Measurements from ENCODE around the gene GPR158.

The GPR158 gene

GRCh38 chr10:25405871-25406270 is 231.1 kb downstream of the GPR158 start:
- no peak for DNase-seq

GRCh38 chr10:25417611-25418010 is 242.8 kb downstream of the GPR158 start:
- DNase-seq: no peak

- no peak for DNase-seq
Measured at GRCh38 chr10:25425776-25426175, 251.0 kb downstream of the GPR158 start.

DNA sequence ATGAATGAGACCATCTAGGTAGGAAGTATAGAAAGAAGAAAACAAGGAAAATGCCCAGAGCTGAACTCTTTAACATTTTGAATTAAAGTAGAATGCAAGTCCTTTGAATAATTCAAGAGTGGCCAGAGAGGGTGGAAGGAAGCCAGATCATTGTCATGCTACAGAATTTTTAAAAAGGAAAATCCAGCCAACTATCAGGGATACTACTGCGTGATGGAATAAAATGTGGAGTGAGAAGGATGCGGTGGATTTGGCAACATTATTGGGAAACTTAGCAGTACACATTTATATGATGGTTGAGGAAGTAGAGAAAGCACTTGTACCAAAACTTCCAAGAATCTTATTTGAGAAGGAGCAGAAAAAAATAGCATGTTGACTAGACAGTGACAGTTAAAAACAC is 261.6 kb downstream of the GPR158 start:
- DNase-seq: no peak

DNA sequence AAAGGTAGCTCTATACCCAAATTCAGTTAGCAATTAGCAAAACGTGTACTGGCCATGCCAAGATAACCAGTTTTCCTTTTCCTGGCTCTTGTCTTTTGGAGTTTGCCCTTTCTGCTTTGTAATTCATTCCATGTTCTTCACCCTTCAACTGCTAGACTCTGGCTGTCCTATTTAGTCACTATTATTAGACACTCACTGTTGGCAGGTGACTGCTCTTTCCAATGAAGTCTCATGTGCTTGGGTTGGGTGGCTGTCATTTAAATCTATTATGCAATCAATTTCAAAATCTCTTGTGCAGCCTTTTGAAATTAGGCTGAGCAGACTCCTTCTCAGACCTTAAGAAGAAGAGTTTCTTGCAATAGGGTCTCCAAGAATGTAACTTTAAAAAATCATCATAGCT is 266.5 kb downstream of the GPR158 start:
- no peak for DNase-seq

GRCh38 chr10:25444266-25444665 is 269.5 kb downstream of the GPR158 start:
- DNase-seq: no peak

GRCh38 chr10:25451401-25451800 is 276.6 kb downstream of the GPR158 start:
- no peak for DNase-seq

- DNase-seq: no peak
Measured at GRCh38 chr10:25453619-25454018, 278.8 kb downstream of the GPR158 start.

DNA sequence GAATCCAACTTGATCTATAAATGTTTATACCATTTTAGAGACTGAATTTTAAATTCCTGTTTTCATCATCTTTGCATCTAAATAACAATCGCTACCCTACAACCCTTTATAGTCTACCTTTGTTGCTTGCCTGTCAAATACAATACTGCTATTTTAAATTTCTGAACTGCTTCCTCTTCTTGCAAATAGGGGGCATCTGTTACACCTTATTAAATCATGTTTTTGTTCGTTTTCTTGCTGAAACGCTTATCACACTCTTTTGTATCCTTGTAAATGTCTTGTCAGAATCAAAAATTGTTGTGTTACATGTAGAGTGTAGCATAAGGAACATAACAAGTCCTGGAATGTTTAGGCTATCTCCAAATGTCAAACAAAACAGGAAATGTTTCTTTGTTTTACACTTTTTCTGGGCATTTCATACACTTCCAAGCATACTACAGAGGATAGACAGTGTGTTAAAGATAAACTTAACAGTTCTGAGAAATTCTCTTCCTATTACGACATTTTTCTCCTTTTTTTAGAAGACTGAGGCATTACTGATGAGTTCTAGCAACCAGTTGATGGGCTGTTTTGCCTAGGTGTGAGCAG is 281.3 kb downstream of the GPR158 start:
- no peak for DNase-seq

DNA sequence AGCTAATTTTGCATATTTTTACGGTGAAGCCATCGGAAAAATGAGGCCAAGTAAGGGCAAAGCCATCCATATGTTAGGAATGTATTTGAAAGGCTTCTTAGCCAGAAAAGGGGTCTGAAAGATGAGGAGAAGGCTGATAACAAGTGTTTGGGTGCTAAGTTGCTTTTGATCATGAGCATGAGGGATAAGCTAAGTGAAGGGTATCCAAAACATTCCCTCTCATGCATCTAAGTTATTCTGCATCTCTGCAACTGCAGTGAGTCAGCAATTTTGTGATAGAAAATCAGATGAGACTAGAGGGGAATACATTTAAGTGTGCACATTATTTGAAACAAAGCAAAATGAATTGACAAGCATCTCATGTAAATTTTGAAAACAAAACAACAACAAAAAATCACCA is 282.8 kb downstream of the GPR158 start:
- no peak for DNase-seq

DNA sequence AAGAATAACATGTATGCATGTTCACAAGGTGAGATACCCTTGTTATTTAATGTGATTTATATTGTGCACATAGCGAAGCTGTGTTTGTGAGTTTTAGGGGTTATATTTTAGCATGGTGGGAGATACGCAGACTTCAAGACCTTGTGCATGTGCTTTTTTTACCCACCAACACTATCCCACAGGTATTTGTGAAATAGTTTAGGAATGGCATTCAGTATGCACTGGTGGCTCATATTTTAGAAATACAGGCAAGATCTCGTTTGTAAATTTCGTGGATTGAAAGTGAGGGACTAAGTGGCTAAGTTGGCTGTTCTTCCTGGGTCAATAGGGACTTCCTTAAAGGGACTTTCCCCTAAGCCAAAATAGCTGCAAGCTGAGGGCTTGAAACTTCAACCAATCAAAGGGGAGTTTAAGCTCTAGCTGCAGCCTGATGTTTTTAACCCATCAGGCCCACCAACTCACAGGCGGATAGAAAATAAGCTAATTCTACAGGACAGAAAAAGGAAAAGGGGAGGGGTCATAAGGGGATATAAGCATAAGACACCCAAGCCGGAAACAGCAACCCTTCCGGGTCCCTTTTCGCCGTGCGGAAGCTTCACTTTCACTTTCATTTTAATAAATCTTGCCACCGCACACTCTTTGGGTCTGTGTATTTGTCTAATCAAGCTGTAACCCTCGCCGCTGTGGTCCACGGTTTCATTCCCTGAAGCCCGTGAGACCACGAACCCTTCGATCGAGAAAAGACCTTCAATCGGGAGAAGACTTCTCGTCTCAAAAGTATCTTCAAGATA is 291.0 kb downstream of the GPR158 start:
- DNase-seq: no peak

- DNase-seq: no peak
Measured at GRCh38 chr10:25467881-25468280, 293.1 kb downstream of the GPR158 start.

DNA sequence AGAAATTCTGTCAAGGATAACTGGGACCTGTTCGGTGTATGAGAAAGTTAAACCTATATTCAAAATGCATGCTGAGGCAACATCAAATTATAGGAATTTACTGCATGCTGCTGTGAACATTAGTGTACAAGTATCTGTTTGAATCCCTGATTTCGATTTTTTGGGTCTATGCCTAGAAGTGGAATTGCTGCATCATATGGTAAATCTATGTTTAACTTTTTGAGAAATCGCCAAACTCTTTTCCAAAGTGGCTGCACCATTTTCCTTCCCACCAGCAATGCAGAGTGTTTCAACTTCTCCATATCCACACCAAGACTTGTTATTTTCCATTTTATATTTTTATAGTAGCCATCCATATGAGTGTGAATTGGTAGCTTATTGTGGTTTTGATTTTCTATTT is 306.7 kb downstream of the GPR158 start:
- no peak for DNase-seq

GRCh38 chr10:25483999-25484398 is 309.2 kb downstream of the GPR158 start:
- no peak for DNase-seq

DNA sequence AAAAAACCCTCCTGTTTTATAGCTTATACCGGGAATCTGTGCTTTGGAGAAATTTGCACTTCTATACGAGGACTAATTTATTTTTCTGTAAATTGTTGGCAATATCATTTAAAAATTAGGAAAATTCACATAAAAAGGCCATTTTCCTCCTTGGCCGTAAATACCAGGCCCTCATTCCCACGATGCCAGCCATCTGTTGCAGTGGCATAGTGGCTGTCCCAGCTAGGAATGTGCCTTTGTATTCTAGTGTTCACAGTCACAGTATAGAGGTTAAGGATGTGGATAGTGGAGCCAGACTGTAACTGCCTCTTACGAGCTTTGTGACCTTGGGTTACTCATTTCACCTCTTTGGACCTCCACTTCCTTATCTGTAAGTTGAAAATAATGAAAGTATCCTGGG is 312.5 kb downstream of the GPR158 start:
- no peak for DNase-seq

- no peak for DNase-seq
Measured at GRCh38 chr10:25492040-25492439, 317.2 kb downstream of the GPR158 start.

GRCh38 chr10:25492680-25493079 is 317.9 kb downstream of the GPR158 start:
- DNase-seq: no peak

- DNase-seq: no peak
Measured at GRCh38 chr10:25493122-25493893, 318.5 kb downstream of the GPR158 start.

DNA sequence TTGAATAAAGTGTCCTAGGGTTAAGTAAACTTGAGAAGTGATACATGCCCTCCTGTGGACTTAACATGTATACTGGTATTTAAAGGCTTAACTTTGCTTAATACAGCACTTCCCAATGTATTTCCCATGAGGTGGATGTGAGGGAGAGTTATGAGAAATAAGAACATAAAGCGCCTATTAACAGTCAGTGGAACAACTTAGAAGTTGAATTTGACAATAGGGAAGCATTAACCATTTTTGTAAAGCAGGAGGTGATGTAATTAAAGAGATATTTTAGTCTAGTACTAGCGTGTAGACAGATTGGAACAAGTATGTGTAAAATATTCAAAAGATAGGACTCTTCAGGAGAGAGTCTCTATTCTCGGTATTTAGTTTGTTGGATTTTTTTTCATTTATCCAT is 322.4 kb downstream of the GPR158 start:
- no peak for DNase-seq

DNA sequence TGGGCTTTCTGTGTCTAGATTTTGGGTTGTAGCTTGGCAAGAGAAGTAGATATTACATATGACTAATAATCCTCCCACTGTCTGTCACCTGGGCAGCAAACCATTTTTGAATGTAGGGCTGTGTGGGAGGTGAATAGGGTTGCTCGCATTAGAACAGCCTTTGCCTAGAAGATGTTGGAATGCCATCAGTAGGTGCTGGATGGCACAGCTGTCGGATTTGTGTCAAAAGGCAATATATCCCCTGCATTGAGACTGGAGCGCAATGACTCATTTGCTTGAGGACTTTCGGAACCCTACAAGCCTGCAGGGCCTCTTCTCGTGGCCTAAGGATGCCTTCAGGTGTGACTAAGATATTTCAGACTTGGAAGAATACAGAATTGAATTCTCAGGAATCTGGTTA is 323.8 kb downstream of the GPR158 start:
- DNase-seq: no peak

GRCh38 chr10:25501912-25502311 is 327.1 kb downstream of the GPR158 start:
- no peak for DNase-seq

GRCh38 chr10:25502453-25502852 is 327.7 kb downstream of the GPR158 start:
- DNase-seq: no peak

GRCh38 chr10:25504306-25504705 is 329.5 kb downstream of the GPR158 start:
- no peak for DNase-seq

- no peak for DNase-seq
Measured at GRCh38 chr10:25504838-25505237, 330.0 kb downstream of the GPR158 start.

Data from activated T-cell treated with anti-CD3 and anti-CD28 coated beads, Interleukin-2, amount 50 U/mL, for 1 hour (primary cell).